Dedifferentiated amniotic fluid mesenchymal stem cell (primary cell): ENCODE data around the gene ERMARD.
"Not testable (repeated sequence)": the region's sequence is repeated elsewhere in the genome, so short reads cannot be mapped to it uniquely, and the experiment has no call there.

Experiments used
- DNase-seq: peaks from one replicate; pipeline ENCODE4 v3.0.0-alpha.2; 2016; ENCODE audit errors: extremely low spot score

ERMARD gene

DNA sequence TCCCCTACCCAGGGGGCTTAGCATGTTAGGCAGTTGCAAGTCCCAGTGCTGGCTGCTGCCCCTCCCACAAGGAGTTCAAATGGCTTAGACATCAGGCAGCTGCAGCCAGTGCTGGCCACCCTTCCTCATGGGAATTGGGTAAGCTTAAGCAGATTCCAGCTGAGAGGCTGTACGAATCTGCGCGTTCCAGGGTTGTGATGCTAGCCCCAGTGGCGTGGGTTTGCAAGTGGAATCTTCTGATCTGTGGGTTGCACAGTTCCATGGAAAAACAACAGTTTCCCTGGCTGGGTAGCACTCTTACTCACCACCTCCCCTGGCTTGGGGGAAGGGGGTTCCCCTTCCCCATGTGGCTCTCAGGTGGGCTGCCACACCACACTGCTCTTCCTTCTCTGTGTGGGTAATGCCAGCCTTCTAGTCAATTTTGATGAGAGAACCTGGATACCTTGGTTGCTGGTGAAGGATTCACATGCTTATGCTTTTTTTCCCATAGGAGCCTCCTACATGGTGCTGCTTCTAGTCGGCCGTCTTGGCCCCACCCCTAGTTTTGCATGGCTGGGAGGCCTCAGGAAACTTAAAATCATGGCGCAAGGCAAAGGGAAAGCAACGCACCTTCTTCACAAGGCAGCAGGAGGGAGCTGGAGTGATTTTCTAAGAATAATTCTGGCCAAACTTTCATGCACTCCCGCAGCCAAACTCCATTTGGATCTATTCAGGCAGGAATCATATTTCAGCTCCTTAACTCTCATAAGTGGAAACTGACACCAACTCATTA, 13.0 kb upstream of the ERMARD start:
- peak; percentile 15 for DNase-seq

DNA sequence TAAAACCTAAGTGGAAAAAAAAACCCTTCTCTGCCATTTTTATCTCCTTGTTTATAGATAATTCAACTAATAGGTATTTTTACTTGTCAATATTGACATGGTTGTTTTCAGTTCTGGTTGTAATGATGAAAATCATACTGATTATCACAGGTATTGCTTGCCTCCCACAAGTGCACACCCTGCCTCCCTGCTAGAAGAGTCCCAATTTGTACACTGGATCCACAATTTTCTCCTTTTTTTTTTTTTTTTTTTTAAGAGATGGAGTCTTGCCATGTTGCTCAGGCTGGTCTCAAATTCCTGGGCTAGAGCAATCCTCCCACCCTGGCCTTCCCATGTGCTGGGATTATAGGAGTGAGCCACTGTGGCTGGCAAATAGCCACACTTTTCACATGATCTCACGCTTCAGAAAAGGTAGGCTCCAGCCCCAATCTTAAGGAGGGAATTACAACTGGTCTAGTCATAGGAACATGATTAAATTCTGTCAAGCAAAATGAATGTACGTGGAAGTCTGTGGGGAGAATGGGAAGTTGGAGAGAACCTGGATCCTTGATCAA, 12.4 kb upstream of the ERMARD start:
- no peak for DNase-seq

DNA sequence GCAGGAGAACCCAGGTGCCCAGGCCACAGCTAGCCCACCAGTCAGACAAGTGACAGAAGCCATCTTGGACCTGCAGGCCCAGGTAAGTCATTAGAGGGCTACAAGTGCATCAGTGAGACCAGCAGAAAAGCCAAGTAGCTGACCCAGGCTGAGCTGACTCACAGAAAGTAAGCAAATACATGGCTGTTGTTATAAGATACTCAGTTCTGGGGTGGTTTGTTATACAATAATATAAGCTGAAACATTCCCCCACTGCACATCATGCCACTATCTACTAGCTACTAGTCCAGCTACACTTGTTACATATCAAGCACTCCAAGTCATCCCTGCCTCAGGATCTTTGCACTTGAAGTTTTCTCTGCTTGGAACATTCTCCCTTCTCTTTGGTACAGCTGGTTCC, 10.1 kb upstream of the ERMARD start:
- DNase-seq, result no peak

DNA sequence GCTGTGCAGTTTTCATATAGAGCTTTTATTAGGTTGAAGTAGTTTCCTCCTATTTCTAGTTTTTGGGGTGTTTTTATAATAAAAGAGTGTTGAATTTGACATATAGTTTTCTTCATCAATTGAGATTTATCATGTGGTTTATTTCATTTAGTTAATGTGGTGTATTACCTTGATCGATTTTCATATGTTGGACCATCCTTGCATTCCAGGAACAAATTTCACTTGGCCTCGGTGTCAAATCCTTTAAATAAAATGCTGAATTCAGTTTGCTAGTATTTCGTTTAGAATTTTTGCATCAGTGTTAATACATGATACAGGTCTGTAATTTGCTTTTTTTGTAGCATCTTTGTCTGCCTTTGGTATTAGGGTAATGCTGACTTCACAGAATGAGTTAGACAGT, 6.0 kb upstream of the ERMARD start:
- no peak for DNase-seq

DNA sequence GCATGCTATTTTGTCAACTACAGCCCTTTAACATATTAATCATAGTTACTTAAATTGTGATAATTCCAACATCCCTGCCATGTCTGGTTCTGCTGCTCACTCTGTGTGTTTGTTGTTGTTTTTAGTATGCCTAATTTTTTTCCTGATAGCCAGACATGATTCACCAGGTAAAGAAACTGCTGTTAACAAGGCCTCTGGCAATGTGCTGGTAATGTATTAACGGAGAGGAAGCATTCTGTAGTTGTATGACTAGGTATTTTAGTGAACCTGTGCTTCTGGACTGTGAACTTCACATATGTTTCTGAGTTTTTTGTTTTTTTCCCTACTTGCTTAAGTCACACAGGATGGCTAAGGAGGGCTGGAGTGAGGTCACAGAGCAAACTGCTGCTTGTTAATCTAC, 4.9 kb upstream of the ERMARD start:
- no peak for DNase-seq

DNA sequence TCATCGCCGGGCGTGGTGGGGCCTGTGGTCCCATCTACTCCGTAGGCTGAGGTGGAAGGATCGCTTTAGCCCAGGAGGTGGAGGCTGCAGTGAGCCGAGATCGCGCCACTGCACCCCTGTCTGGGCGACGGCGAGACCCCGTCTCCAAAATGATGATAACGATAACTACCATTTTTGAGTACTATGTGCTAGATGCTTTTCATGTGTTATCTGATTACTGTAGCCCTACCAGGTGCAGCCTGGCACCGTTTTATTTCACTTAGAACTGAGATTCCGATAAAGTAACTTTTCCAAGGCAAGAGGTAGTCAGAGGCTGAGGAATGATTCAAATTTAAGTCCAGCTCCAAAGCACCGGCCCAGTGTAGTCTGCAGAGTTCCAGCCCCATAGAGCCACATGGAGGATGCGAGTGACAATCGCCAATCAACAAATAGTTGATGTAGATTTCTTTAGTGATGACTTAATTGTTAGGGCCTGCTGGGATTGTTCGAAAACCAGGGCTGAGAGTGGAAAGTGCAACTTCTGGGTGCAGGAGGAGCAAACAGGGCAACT, 727 bp downstream of the ERMARD start:
- DNase-seq, result no peak

DNA sequence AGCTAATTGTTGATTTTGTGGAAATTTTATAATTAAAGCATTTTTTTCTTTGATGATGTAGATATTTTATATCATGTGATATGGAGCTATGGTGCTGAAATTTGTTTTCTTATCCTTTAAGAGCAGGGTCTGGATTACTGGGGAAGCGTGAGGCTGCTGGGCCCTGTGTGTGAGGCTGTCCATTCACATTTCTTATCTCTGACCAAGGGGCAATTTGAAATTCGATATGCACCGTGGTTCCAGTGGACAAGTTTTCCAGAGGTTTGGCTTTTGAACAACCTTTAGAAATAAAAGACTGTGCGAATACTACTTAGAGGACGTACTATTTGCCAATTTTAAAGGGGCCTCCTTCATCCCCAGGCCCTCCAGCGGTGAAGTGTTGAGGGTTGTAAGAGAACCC, 3.7 kb downstream of the ERMARD start:
- DNase-seq, result no peak

DNA sequence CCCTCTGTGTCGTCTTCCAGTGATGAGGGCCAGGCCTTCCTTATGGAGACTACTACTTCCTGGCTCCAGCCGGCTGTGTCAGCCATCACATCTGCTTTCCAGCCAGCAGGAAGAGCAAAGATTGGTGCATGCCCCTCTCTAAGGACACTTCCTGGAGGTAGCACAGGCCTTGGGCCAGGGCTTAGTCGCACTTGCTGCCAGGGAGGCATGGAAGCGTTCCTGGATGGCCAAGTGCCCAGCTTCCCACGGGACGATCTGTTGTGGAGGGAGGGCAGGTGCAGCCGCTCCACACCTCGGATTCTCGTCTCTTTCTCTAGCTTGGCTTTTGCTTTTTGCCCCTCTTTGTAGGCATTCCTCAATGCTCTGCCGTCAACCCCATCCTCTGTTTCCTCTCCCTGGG, 11.9 kb downstream of the ERMARD start:
- no peak for DNase-seq

DNA sequence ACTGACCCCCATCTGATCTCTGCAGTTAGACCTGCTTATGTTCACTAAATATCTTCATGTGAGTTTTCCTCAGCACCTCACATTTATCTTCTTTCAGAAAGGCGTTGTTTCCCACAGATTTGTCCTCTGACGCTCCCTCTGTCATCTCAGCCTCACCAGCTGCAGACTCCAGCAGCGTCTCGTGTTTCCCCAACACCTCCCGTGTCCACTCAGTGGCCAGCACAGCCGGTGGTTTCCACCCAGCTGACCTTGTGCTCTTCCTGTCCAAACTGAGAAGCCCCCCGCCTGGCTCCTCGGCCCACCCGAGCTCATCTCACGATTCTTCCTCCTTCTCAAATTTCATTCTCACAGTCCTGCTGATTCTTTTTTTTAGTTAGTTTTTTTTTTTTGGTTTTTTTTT, 12.5 kb downstream of the ERMARD start:
- no peak for DNase-seq

DNA sequence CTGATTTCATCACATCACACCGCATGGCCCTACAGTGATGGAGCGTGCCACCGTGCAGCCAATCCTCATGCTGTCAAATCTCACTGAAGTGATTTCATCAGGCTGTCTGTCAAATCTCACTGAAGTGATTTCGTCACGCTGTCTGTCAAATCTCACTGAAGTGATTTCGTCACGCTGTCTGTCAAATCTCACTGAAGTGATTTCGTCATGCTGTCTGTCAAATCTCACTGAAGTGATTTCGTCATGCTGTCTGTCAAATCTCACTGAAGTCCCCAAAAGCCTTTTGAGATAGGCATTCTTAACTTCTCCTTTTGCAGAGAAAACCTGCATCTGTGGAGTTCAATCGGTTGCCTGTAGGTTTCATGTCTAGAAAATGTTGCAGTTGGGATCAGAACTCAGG, 14.4 kb downstream of the ERMARD start:
- not testable (repeated sequence) for DNase-seq

DNA sequence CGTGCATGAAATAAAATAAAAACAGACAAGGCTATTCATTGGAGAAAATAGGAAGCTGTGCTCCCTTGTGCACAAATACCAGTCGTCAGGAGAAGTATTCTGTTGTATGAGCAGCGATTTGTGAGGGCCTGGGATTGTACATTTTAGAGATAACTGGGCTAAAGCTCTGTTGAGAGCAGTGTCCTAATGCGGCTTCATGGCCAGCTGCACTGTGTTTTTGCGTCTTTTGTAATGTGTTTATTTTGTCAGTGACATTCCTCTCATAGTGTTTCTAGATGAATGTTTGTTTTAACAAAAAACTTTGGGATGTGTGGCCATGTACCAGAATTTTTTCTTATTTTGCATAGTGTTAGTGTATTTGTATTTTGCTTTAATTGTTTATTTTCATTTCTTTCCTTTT, 14.8 kb downstream of the ERMARD start:
- no peak for DNase-seq

DNA sequence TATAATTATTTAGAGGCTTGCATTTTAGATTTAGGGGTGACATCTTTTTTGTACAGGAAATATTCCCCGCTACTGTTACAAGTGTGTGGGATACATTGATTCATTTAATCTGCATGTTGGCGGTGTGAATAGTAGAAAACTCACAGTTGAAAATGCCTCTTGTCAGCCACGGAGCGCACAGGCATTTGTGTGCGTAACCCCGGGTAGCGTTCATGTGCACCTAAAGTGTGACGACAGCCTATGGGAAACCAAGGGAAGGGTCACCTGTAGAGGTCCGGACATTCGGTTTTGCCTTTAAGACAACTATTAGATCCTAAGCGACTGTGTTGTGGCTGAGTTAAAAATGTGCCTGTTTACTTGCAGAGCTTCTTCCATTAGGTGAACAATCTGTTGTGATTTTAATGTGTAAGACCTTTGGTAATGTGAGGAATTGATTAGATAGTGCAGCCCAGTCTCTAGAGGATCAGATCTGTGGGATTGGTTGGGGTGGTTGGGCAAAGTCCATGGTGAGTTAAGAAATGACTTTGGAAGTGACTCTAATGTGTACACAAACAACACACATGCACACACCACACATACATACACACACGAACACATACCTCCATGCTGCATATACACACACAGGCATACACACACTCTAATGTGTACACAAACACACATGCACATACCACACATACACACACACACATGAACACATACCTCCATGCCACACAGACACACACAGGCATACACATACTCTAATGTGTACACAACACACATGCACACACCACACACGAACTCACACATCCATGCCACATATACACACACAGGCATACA, 15.7 kb downstream of the ERMARD start:
- DNase-seq, result no peak

DNA sequence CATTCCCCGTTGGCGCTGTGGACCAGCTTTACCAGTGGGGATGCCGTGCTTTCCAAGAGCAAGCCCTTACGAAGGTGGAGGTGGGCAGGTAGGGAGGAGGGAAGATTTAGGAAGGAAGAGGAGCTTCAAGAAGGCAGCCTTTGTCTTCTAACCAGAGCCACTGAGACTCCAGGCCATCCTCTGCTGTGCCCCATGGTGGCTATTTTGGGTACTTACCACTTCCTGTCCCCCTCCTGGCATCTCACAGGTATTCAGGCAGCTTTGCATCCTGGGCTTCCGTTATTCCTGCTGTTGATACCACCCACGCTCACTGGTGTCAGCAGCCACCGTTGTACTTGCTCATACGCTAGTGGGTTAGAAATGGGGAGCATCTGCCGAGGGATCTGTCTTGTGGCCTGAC, 22.9 kb downstream of the ERMARD start:
- no peak for DNase-seq

DNA sequence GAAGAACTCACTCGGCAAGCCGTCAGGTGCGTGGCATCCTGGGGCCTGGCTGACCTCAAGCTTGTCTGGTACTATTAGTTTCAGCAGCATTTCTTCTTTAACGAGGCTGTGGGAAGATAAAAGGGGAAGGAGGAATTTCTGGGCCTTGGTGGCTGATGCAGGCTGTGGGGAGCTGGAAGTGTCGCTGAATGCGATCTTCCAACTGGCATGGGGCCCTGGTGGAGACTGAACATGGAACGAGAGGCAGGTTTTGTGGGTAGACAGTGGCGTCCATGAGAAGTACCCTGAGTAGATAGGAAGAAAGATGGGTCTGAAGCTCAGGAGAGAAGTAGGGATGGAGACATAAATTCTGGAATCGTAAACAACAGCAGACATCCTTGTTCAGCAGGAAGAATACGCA, 23.9 kb downstream of the ERMARD start:
- DNase-seq, result no peak

DNA sequence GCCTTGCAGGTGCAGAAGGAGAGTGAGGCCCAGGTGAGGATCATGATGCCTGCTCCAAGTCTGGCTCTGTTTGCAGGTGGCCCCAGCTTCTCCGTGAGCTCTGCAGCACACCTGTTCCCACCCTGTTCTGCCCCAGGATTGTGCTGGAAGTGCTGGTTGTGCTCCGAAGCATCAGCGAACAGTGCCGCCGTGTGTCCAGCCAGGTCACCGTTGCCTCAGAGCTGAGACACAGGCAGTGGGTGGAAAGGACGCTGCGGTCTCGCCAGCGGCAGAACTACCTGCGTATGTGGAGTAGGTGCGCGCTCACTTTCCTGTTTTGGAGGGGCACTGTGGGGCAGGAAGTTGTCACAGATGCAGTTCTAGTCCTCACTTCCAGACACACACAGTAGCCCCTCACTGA, 25.0 kb downstream of the ERMARD start:
- DNase-seq, result no peak

DNA sequence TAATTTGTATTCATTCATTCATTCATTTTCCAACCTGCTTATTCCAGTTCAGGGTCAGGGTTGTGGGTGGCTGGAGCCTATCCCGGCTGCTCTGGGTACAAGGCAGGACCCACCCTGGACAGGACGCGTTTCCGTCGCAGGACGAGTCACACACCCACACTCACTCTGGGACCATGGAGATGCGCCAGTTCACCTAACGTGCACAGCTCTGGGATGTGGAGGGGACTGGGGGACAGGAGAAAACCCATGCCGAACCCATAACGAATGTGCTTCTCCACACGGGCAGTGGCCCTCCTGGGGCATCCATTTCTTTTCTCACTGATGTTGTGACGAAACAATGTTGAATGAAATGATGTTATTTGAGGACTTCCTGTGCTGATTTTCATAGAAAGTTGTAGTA, 26.5 kb downstream of the ERMARD start:
- no peak for DNase-seq

DNA sequence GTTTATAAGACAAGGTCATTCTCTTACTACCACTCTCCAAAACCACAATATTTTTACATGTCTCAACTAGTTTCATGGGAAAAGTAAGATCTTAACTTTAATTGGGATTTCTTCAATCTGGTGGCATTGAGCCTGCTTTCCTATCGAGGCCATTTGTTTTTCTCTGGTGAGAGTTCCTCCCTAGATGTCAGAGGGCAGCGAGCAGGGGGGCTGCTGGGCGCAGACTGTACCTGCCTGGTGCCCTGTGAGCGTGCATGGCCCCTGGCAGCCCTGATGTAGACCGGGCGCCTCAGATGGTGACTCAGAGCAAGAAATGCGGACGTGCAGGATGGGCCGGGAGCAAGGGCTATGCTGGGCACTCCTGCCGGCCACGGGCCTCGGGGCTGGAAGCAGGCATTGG, 27.2 kb downstream of the ERMARD start:
- DNase-seq, result no peak

DNA sequence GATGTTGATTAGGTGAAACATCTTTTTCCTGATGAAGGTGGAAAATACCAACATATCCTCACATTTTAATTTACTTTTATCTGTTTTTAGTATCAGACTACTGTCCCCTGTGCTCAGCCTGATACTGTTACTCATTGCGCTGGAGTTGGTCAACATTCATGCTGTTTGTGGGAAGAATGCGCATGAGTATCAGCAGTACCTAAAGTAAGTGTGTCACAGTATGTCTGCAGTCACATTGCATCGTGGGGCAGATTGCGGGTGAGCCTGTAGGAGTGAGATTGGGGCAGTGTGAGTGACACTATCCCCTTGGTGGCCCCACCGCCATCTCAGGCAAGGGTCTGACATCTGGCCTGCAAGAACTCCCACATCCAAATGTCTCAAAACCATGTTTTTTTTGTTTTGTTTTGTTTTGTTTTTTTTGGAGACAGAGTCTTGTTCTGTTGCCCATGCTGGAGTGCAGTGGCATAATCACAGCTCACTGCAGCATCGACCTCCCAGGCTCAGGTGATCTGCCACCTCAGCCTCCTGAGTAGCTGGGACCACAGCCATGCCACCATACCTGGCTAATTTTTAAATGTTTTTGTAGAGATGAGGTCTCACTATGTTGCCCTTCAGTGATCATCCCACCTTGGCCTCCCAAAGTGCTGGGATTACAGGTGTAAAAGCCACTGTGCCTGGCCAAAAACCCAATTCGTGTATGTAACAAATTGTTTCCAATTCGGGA, 27.8 kb downstream of the ERMARD start:
- DNase-seq, result no peak

DNA sequence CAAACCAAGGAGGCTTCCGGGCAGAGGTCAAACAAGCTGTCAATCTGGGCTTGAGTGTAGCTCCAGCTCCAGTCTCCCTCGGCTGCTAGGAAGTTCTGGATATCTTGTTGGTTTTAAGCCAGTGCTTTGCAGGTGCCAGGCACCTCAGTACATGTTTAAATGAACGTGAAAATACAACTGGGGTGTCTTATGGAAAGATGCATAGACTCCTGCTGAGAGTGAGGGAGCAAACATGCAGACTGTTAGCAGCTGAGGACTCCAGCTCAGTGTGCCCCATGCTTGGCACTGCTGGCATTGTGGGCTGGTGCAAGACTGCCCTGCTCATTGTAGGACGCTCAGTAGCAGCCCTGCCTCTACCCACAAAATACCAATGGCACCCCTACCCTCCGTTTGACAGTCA, 28.5 kb downstream of the ERMARD start:
- no peak for DNase-seq

DNA sequence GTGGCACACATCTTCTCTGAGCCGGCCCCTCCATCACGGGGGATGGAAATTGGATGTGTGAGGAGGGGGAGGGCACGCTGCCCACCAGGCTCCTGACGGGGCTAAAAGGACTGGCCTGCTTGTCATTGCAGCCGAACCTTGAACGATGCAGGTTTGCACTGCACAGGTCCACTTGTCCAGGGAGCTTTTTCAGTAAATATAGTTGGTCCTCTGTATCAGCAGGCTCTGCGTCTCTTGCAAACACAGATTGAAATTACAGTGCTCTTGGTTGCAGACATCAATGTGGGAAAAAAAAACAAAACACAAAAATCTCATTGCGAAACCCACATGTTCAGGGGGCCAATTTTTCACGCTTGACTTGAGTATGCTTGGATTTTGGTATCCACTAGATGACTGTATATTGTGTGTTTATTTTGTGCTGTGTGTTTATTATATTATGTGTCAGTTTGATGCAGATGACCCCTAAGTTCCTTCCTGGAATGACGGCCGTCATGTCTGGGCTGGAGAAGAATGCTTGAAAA, 29.2 kb downstream of the ERMARD start:
- peak; percentile 57 for DNase-seq

DNA sequence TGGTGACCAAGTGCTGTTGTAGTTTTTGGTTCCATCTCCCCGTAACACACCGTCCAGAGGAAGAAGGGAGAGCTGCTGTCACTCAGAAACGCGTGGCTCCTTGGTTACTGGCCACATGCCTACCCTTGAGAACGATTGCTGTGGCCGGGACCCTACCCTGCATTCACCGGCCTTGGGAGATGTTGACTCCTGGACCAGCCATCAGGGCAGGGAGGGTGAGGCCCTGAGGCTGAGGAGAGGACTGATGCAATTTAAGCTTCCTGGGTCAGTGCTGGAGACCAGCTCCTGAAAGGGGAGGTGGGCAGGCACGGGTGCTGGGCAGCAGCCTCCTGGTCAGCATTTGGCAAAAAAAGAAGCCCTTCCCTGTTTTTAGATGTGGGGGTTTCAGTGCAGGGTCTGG, 31.5 kb downstream of the ERMARD start:
- DNase-seq, result no peak

DNA sequence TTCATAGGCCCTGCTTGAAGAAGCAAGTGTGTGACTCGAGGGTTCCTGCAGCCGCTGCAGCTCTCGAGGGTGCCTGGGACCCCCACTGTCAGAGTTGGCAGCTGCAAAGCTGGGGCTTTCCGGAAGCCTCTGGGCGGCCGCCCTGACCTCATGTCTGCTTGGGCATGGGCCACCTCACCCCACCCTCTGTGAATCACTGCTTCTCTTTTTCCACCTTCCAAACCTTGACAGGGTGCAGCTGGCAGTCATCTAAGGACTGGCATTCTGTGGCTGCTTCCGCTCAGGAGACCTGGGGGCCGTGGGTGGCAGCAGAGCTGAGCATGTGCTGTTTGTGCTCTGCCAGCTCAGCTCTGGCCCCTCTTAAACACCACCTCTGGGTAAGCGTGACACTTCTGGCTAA, 32.0 kb downstream of the ERMARD start:
- DNase-seq, result no peak
